NCI-H128 (cell line): ENCODE measurements around the gene TET2.

Experiments used
- DNase-seq: peaks from one replicate; lab custom pipeline; 2025; ENCODE audit not compliant: unreplicated experiment; lab: John Stamatoyannopoulos, UW

Gene TET2

GRCh38 chr4:105146276-105147015, at the start of gene TET2:
Gene TET2, plus strand, starts transcription at chr4:105146876. Its CDS starts 87,067 bp downstream, at chr4:105233943.
- DNase-seq = peak; percentile 32

- no peak for DNase-seq
Measured at GRCh38 chr4:105102016-105102415, 44.7 kb upstream of the TET2 start.

GRCh38 chr4:105106426-105106825, 40.2 kb upstream of the TET2 start:
- DNase-seq = no peak

GRCh38 chr4:105107095-105107856, 39.4 kb upstream of the TET2 start:
- no peak for DNase-seq

GRCh38 chr4:105108971-105109370, 37.7 kb upstream of the TET2 start:
- no peak for DNase-seq

- DNase-seq = no peak
Measured at GRCh38 chr4:105112274-105112673, 34.4 kb upstream of the TET2 start.

GRCh38 chr4:105113800-105114199, 32.9 kb upstream of the TET2 start:
- no peak for DNase-seq

- DNase-seq = no peak
Measured at GRCh38 chr4:105116616-105117319, 29.9 kb upstream of the TET2 start.

GRCh38 chr4:105119356-105119755, 27.3 kb upstream of the TET2 start:
- DNase-seq = no peak

- DNase-seq = no peak
Measured at GRCh38 chr4:105120626-105121025, 26.1 kb upstream of the TET2 start.

- no peak for DNase-seq
Measured at GRCh38 chr4:105122350-105122749, 24.3 kb upstream of the TET2 start.

GRCh38 chr4:105126311-105127169, 20.1 kb upstream of the TET2 start:
- DNase-seq = no peak

GRCh38 chr4:105127170-105127445, 19.6 kb upstream of the TET2 start:
- DNase-seq = no peak

- no peak for DNase-seq
Measured at GRCh38 chr4:105128208-105128607, 18.5 kb upstream of the TET2 start.

- DNase-seq = no peak
Measured at GRCh38 chr4:105129286-105130040, 17.2 kb upstream of the TET2 start.

GRCh38 chr4:105130945-105131344, 15.7 kb upstream of the TET2 start:
- no peak for DNase-seq

GRCh38 chr4:105133976-105134375, 12.7 kb upstream of the TET2 start:
- DNase-seq = no peak

- no peak for DNase-seq
Measured at GRCh38 chr4:105135785-105136184, 10.9 kb upstream of the TET2 start.

GRCh38 chr4:105137121-105137875, 9.4 kb upstream of the TET2 start:
- no peak for DNase-seq

GRCh38 chr4:105139646-105140045, 7.0 kb upstream of the TET2 start:
- no peak for DNase-seq
